NCI-H1436 (cell line): Measurements from ENCODE around the gene CALML3.

ENCODE experiments used
- DNase-seq: peaks from one replicate; lab custom pipeline; 2025; lab: John Stamatoyannopoulos, UW

CALML3 gene

DNA sequence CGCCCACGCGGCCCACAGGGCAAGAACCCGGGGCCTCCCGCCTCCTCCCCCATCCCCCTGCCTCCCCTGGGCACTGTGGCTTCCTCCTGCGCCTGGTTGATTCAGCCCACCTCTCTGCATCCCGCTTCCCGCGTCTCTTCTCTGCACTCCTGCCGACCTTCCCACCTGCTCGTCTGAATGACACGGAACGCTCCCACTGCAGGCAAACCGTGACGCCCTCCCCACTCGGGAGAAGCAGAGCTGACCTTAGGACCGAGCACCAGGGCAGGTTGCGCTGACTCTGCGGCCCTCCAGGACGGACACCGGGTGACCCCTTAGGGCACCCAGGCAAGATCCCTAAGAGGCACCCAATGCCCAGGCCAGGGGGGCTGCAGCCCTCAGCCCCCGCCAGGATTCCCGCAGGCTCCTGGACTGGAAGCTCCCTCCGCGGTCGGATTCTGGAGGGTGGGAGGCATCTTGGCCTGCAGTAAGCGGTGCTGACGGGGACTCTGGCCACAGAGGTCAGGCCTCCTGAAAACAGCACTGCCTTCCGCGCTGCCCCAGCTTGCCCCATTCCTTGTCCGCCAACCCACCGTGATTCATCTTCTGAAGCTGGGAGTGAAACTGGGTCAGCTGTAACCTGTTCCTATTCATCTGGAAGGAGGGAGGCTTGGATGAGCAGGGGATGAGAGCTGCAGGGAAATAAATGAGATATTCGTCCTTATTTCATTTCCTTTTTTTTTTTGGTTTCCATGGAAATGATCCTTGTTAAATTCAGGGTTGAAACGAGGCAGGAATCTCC, 990 bp downstream of the CALML3 start:
- DNase-seq, result no peak

DNA sequence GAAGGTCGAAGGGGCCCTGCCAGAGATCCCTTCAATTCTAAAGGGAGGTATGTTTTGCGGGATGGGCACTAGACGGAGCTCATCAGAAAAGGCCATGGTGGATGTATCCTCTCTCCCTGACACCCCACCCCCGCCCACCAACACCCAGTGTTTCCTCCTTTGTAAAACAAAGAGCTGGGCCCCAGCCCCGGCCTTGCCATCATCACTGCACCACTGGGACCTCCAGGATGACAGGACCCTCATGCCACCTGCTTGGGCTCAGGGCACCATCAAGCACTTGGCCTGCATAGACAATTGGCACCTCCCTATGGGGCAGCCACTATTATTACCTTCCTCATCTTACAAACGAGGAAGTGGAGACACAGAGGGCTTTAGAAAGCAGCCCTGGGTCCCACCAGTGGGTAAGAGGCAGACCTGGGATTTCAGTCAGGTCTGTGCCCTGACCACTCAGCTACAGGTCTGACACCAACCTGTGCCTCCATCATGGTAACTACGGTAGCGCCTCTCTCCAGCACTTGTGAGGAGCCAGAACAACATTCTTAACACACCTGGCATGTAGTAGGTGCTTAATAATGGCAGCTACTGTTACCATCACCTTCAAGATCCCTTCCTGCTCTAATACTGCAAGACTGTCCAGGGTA, 2.0 kb downstream of the CALML3 start:
- DNase-seq, result no peak

GRCh38 chr10:5527332-5528200, 2.8 kb downstream of the CALML3 start:
- no peak for DNase-seq

- no peak for DNase-seq
Measured at GRCh38 chr10:5528989-5529701, 4.4 kb downstream of the CALML3 start.

DNA sequence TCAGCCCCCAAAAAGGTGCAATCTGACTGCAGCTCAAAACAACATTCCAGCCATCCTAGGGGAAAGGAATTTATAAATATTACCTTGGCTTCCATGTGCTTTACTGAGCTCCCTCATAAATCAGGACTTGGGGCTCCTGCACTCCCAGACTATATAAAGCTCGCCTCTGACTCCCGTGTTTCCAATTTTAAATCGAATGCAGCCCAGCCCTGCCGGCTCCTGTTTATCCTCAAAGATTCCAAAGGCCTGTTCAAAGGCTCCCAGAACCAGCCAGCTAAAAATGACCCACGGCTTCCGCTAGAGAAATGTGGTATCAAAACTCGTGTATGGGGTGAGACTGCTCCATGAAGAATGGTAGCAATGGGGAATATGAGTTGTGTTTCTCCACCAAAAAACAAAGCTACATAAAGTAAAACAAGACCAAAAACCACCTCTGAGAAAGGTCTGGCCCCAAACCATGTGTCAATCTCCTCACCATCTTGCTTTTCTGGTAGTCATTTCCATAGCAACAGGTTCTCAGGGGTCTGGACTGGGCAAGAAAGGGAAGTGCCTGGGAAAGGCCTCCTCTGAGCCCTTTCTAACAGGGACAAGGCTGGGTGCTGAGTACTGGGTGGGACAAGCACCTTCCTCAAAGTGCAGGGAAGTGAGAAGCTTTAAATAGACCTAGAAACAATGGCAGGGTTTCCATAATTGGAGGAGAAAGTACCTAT, 5.1 kb downstream of the CALML3 start:
- no peak for DNase-seq

DNA sequence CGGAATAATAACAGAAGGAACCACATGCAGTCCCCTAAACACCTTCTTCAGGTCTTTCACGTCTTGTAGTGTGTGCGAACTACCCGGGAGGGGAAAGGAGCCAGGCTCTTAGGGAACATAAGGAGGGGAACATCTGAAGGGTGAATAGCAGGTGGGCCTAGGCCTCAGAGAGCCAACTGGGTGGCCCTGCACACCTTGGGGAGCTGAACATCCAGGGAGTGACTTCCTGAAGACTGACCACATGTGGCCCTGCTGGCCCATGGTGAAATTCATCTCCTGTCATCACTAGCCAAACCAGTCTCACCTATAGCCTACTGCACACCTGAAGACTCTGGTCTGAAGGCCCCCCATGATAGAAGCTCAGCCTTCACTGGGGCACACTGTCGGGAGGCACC, 5.6 kb downstream of the CALML3 start:
- DNase-seq, result no peak

DNA sequence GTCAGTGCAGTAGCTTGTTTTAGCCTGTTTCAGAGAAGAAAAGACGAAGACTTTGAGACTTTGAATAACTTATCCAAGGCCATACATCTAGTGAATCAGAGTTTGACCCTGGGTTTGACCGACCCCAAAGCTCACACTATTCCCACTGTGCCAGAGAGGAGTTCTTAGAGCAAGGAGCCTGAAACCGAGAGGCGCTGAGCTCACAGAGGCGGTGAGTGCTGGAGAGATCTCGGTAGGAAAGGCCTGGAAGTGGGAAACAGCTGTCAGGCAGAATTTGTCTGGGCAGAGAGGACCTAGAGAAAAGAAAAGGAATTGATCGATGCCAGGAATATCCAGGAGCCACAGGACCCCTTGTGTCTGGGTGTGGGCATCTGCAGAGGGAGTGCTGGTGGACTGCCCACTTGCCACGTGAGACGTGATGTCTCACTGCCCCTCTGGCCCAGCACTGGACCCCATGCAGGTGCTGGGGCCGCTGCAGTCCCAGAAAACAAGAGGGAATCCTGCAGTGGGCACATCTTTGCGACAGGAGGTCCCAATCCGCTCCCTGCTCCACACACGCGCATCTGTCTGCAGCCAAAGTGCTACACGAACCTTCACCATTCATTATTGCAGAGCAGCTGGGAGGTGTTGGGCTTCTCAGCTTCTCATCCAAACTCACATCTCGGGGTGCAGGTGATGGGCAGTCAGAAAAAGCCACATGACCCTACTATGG, 6.2 kb downstream of the CALML3 start:
- DNase-seq, result no peak

DNA sequence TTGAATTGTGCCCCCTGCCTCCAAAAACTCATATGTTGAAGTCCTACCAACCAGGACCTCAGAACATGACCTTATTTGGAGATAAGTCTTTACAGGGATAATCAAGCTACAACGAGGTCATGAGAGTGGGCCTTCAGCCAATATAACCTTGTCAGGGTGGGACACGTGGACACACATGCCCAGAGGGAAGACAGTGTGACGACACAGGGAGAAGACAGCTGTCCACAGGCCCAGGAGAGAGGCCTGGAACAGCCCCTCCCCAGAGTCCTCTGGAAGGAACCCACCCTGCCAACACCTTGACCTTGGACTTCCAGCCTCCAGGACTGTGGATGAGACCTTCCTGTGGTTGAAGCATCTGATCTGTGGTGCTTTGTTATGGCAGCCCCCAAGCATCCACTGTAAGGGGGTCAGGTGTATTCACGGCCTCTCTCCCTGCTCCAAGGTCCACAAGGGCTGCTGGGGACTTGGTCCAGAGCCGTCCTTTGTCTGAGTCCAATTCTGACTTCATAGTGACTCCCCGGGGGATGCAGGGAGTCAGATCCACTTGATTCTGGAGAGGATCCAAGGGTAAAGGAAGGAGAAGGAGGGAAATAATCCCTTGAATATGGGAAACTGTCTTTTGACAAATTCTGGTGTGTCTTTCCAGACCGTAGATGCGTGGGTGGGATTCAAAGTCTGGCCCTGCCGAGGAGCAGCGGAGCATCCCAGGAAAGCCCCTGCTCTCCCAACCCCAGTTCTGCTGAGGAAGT, 7.0 kb downstream of the CALML3 start:
- no peak for DNase-seq

DNA sequence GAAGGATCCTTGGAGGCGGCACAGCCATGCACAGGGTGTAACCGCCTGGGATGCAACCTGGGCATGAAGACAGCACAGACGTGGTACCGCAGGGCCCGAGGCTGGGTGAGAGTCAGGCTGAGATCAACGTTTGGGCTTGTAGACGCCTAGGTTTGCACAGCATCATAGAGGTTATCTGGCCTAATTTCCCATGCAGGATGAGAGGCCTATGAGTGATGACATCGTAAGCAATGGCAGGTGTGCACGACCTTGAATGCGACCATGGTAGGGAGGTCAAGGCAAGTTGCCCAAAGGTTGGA, 7.5 kb downstream of the CALML3 start:
- no peak for DNase-seq

- DNase-seq, result no peak
Measured at GRCh38 chr10:5532618-5533097, 7.9 kb downstream of the CALML3 start.

- DNase-seq, result no peak
Measured at GRCh38 chr10:5533098-5533731, 8.5 kb downstream of the CALML3 start.

DNA sequence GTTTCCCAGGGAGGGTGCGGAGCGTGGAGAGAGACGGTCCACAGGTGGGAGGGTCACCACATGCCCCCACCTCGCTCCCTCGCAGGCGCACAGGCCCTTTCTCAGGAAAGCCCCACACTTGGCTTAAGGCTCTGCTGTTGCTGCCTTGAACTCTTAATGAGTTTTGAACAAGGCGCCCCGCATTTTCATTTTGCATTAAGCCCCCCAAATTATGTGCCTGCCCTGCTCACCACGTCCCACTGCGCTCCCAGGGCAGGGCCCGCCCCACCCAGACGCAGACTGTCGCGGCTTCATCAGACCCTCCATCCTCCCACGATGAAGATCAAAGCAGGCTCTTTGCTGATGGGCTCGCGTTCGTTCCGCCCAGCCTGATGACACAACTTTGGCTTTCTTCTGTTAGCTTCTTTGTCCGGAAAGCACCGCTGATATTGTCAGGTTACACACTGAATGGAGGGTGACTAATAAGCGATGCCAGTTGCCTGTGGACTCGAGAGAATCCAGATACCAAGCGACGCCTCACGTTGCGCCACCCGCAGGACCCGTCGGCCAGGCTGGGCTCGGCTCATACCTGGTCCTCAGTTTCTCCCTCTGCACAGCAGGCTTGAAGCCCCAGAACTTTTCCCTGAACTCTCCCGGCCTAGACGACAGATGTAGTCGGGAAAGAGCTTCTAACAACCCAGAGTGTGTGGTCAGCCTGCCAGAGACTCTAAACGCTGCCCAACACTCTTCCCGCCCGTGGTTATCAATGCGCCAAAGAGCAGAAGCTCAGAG, 9.5 kb downstream of the CALML3 start:
- no peak for DNase-seq

DNA sequence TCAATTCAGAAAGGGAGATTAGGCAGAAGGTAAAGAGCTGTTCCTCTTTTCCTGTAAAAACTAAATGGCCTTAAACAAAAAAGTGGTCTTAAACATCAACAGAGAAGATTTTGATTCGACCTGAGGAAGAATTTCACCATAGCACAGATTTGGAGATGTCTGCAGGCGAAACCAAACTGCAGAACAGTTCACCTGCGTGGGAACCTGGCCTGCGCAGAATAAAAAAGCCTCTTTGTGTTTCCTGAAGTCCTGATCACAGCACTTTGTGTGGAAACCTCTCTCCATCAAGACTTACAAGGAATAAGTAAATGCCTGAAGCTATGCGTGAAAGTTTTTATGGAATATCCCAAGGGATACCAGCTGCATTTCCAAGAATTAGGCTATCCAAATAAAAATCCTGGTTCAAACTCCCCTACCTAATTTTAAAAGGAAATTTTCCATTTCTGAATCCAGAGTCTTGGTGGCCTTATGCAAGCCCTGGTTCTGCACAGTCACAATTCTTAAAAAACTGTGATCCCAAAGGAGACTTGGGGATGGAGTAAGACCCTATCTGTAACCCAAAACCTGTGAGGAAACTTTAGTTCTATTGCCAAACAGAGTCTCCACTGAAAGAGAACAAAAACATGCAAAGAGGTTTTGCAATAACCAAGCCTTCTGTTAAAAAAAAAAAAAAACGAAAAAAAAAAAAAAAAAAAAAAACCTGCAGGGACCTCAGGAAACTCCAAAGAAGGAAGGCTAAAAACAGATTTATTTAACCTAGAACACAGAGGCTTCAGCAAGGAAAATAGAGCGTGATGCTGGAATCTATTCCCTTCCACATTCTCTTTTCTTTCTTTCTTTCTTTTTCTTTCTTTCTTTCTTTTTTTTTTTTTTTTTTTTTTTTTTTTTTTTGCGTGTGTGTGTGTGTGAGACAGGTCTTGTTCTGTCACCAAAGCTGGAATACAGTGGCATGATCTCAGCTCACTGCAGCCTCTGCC, 10.4 kb downstream of the CALML3 start:
- no peak for DNase-seq

- no peak for DNase-seq
Measured at GRCh38 chr10:5536486-5537081, 11.8 kb downstream of the CALML3 start.

DNA sequence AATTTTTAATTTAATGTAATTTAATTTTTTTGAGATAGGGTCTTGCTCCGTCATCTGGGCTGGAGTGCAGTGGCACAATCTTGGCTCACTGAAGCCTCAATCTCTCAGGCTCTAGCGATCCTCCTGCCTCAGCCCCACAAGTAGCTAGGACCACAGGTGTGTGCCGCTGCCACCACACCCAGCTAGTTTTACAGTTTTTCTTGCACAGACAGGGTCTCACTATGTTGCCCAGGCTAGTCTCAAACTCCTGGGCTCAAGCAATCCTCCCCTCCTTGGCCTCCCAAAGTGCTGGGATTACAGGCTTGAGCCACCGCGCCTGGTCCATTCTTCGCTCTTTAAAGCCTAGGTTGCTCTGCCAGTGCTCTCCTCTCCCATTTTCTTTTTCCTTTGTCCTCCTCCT, 12.9 kb downstream of the CALML3 start:
- no peak for DNase-seq

GRCh38 chr10:5538446-5538845, 13.7 kb downstream of the CALML3 start:
- no peak for DNase-seq
